GM21619 (cell line): Measurements from ENCODE around the gene CD276.
"Not testable (repeated sequence)": the region's sequence is repeated elsewhere in the genome, so short reads cannot be mapped to it uniquely, and the experiment has no call there.

ENCODE experiments used
- ATAC-seq: cut with Tn5 transposase; IDR thresholded peaks from one replicate; pipeline ENCODE4 v1.9.1; 2021; ENCODE audit not compliant: unreplicated experiment

Gene CD276

GRCh38 chr15:73683777-73684580, at the start of gene CD276:
Gene CD276 (plus strand): TSS chr15:73684383. CDS start chr15:73699640, 15,257 bp downstream.
- ATAC-seq = no peak

GRCh38 chr15:73637527-73637926, 46.7 kb upstream of the CD276 start:
- ATAC-seq = no peak

- not testable (repeated sequence) for ATAC-seq
Measured at GRCh38 chr15:73639464-73639863, 44.7 kb upstream of the CD276 start.

- ATAC-seq = no peak
Measured at GRCh38 chr15:73647259-73648013, 36.7 kb upstream of the CD276 start.

GRCh38 chr15:73648014-73648295, 36.2 kb upstream of the CD276 start:
- no peak for ATAC-seq

- ATAC-seq = no peak
Measured at GRCh38 chr15:73650416-73651126, 33.6 kb upstream of the CD276 start.

GRCh38 chr15:73654659-73655058, 29.5 kb upstream of the CD276 start:
- no peak for ATAC-seq

GRCh38 chr15:73655724-73656123, 28.5 kb upstream of the CD276 start:
- ATAC-seq = no peak

GRCh38 chr15:73658645-73659044, 25.5 kb upstream of the CD276 start:
- ATAC-seq = no peak

- no peak for ATAC-seq
Measured at GRCh38 chr15:73660455-73660854, 23.7 kb upstream of the CD276 start.

GRCh38 chr15:73674587-73674986, 9.6 kb upstream of the CD276 start:
- no peak for ATAC-seq

- ATAC-seq = no peak
Measured at GRCh38 chr15:73677146-73677607, 7.0 kb upstream of the CD276 start.

GRCh38 chr15:73677733-73678132, 6.5 kb upstream of the CD276 start:
- ATAC-seq = no peak

GRCh38 chr15:73678498-73678897, 5.7 kb upstream of the CD276 start:
- no peak for ATAC-seq

GRCh38 chr15:73679180-73679579, 5.0 kb upstream of the CD276 start:
- ATAC-seq = no peak

- no peak for ATAC-seq
Measured at GRCh38 chr15:73679964-73680363, 4.2 kb upstream of the CD276 start.

- ATAC-seq = no peak
Measured at GRCh38 chr15:73680549-73680948, 3.6 kb upstream of the CD276 start.

- ATAC-seq = no peak
Measured at GRCh38 chr15:73681063-73681462, 3.1 kb upstream of the CD276 start.

- ATAC-seq = no peak
Measured at GRCh38 chr15:73681856-73682599, 2.2 kb upstream of the CD276 start.

GRCh38 chr15:73682600-73683090, 1.5 kb upstream of the CD276 start:
- ATAC-seq = no peak

GRCh38 chr15:73683257-73683776, 866 bp upstream of the CD276 start:
- ATAC-seq = no peak
